MM.1S (cell line): ENCODE results near the gene DIP2B.

Experiments used
- EZH2 ChIP-seq: fragments of 300-600 bp; sonication (generic); optimal IDR thresholded peaks from 2 replicates; pipeline ENCODE3; 2017; ENCODE audit warnings: low read depth, mild to moderate bottlenecking, antibody characterized with exemption, low read length, mixed read lengths
- TF ChIP-seq, protein P1 (sequence below): fragments of 300-600 bp; sonication (generic); IDR thresholded peaks from 2 replicates; pipeline ENCODE4 v1.5.1; 2016; ENCODE audit warnings: antibody characterized with exemption, low read length, mixed read lengths

DNA sequence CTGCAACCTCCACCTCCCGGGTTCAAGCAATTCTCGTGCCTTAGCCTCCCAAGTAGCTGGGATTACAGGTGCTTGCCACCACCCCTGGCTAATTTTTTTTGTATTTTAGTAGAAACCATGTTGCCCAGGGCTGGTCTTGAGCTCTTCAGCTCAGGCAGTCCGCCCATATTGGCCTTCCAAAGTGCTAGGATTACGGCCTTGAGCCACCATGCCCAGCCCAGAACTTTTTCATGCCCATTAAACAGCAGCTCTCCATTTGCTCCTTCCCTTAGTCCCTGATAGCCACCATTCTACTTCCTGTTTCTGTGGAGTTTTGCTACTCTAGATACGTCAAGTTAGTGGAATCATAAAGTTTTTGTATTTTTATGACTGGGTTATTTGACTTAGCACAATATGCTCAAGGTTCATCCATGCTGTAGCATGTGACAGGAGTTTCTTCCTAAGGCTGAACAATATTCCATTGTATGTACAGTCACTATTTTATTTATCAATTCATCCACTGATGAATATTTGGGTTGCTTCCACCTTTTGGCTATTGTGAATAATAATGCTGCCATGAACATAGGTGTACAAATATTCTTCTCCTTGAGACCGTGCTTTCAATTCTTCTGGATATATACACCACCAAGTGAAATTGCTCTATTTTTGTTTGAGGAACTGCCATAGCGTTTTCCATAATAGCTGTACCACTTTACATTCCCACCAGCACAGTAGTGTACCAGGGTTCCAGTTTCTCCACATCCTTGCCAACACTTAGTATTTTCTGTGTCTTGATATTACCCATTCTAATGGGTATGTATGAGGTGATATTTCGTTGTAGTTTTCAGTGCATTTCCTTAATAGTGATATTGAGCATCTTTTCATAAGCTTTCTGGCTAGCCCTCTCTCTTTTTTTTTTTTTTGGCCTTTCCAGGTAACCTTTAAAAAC is 274.1 kb downstream of the DIP2B start:
- TF ChIP-seq, protein P1, sequence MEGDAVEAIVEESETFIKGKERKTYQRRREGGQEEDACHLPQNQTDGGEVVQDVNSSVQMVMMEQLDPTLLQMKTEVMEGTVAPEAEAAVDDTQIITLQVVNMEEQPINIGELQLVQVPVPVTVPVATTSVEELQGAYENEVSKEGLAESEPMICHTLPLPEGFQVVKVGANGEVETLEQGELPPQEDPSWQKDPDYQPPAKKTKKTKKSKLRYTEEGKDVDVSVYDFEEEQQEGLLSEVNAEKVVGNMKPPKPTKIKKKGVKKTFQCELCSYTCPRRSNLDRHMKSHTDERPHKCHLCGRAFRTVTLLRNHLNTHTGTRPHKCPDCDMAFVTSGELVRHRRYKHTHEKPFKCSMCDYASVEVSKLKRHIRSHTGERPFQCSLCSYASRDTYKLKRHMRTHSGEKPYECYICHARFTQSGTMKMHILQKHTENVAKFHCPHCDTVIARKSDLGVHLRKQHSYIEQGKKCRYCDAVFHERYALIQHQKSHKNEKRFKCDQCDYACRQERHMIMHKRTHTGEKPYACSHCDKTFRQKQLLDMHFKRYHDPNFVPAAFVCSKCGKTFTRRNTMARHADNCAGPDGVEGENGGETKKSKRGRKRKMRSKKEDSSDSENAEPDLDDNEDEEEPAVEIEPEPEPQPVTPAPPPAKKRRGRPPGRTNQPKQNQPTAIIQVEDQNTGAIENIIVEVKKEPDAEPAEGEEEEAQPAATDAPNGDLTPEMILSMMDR: no peak
- TF ChIP-seq EZH2: no peak
